Bronchial epithelial cell (primary cell): ENCODE results near the gene OTOP2. TPM values are rescaled to one million over a fixed set of nuclear protein-coding genes. Genes with fewer than 3 reads are reported as not detected.

Experiments
- DNase-seq: peaks from one replicate; pipeline ENCODE4 v3.0.0-alpha.2; 2010; ENCODE audit warnings: low read depth
- FAIRE-seq: peaks from 2 replicates; lab custom pipeline; 2011; peaks lifted over from hg19 to GRCh38; lab: Jason Lieb, UNC
- H3K27me3 ChIP-seq: 2 replicates; pipeline ENCODE4 v1.5.1; 2011; ENCODE audit warnings: low read length; ENCODE audit not compliant: control insufficient read depth, insufficient read depth
- H3K36me3 ChIP-seq: 2 replicates; pipeline ENCODE4 v1.5.1; 2011; ENCODE audit warnings: low read length; ENCODE audit not compliant: control insufficient read depth, insufficient read depth
- H3K4me3 ChIP-seq: 2 replicates; pipeline ENCODE4 v1.5.1; 2011; ENCODE audit warnings: mild to moderate bottlenecking, low read depth, low read length, control low read depth
- total RNA-seq: library from RNA; depleted of rRNA; stranded (reverse); fragments of >200 nt; gene quantifications from 2 replicates; pipeline ENCODE4 v1.2.1, GENCODE V29; 2014
- TF ChIP-seq, protein P1 (sequence below): IDR thresholded peaks from 2 replicates; pipeline ENCODE4 v1.5.1; 2011; ENCODE audit warnings: mild to moderate bottlenecking, moderate library complexity, low read length, control low read depth, inconsistent platforms; ENCODE audit not compliant: insufficient read depth, severe bottlenecking

OTOP2 gene
- total RNA-seq, 1 donor from 2014 or later: not detected

DNA sequence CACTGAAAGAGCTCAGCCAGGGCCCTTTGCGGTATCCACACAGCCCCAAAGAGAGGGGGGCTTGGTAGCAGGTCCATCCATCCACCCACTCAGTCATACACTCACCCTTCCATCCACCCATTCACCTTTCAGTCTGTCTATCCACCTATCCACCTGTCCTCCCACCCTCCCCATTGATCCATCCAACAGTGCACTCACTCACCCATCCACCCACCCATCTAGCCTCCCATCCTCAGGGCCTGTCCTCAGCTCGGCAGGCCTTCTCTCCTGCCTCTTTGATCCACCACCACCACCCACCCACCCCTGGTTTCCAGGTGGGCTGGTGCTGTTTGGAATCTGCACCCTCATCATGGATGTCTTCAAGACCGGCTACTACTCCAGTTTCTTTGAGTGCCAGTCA, 1.2 kb downstream of the OTOP2 start:
- Histone ChIP-seq H3K27me3 (peaks cover 17% of the 10 kb centered on the region), H3K4me3 (no peak overlapping the region), H3K36me3 (no peaks in the 10 kb centered on the region)
- DNase-seq (no peak), FAIRE-seq (no peak)
- TF ChIP-seq, protein P1, sequence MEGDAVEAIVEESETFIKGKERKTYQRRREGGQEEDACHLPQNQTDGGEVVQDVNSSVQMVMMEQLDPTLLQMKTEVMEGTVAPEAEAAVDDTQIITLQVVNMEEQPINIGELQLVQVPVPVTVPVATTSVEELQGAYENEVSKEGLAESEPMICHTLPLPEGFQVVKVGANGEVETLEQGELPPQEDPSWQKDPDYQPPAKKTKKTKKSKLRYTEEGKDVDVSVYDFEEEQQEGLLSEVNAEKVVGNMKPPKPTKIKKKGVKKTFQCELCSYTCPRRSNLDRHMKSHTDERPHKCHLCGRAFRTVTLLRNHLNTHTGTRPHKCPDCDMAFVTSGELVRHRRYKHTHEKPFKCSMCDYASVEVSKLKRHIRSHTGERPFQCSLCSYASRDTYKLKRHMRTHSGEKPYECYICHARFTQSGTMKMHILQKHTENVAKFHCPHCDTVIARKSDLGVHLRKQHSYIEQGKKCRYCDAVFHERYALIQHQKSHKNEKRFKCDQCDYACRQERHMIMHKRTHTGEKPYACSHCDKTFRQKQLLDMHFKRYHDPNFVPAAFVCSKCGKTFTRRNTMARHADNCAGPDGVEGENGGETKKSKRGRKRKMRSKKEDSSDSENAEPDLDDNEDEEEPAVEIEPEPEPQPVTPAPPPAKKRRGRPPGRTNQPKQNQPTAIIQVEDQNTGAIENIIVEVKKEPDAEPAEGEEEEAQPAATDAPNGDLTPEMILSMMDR: no peak

GRCh38 chr17:74928786-74929185, 4.7 kb downstream of the OTOP2 start:
- Histone ChIP-seq H3K27me3 (peaks cover 25% of the 10 kb centered on the region), H3K4me3 (no peak overlapping the region), H3K36me3 (no peaks in the 10 kb centered on the region)
- DNase-seq (no peak), FAIRE-seq (no peak)
- TF ChIP-seq, protein P1: no peak

DNA sequence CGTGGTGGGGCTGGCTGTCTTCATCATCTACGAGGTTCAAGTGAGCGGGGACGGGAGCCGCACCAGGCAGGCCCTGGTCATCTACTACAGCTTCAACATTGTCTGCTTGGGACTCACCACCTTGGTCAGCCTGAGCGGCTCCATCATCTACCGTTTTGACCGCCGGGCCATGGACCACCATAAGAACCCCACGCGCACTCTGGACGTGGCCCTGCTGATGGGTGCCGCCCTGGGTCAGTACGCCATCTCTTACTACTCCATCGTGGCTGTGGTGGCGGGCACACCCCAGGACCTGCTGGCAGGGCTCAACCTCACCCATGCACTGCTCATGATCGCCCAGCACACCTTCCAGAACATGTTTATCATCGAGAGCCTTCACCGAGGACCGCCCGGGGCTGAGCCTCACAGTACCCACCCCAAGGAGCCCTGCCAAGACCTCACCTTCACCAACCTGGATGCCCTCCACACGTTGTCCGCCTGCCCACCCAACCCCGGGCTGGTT, 6.5 kb downstream of the OTOP2 start:
- no peak for FAIRE-seq
- no peak overlapping the region for H3K4me3 ChIP-seq
- TF ChIP-seq, protein P1: no peak
- no peak for DNase-seq
- peaks cover 18% of the 10 kb centered on the region for H3K27me3 ChIP-seq
- no peaks in the 10 kb centered on the region for H3K36me3 ChIP-seq

DNA sequence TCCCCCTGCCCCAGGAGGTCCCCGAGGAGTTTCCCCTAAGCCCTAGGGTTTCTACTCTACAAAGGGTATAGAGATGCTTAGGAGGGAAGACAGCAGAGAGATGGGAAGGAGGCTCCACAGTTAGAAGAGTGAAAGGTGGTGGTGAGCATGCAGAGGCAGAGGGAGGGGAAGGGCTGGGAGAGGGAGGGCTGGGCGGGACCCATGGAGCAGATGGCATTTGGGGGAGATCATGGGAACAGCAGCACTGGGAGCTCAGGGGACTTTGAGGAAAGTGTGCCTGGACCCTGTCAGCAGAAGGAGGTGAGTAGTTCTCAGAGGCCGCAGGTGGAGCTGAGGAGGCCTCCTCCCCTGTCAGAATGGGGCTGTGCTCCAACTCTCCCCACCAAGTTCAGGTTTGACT, 11.0 kb downstream of the OTOP2 start:
- no peak overlapping the region for H3K4me3 ChIP-seq
- FAIRE-seq: no peak
- TF ChIP-seq, protein P1: no peak
- DNase-seq: no peak
- H3K27me3 ChIP-seq: peaks cover 38% of the 10 kb centered on the region
- H3K36me3 ChIP-seq: no peaks in the 10 kb centered on the region

DNA sequence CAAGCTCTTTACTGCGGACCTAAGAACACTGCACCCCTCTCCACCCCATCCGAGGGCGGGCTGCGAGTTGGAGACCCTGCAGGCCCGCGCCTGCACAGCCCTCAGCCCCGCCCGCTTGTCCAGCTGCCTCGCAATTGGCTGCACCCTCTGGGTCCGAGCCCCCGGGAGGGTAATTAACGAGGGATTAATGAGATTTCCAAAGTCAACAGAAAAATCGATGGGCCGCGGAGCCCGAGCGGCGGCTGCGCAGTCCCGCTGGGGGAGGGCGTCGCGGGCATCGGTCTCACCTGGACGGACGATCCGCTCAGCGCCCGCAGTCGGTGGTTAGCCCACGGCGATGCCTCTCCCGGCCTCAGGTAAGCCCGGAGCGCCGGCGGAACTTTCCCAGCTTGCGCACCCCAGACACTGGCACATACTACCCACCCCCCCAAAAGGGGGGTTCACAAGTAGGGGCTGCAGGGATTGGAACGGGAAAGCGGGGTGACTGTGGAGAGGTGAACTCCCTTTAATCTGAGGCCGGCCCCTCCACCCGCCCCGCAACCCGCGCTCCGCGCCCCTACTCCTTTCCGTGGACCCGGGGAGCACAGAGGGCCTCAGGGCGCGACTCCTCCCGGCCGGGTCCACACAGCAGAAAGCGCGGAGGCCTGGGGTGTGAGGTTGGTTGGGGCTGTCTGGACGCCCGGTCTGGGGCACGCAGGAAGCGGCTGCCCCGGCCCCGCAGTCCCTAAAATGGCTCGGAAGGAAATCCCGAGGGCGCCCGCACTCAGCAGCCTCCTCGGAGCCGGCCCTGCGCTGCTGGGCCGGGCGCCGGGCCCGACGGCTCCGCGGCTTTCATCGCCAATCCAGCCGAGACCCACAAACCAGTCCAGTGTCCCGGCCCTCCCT, 11.8 kb downstream of the OTOP2 start, which contains the start of gene OTOP3:
TSS of gene OTOP3 (plus strand) at position 314 of the 885 bp plus-strand sequence. CDS start at position 338, 24 bp downstream.
- Histone ChIP-seq H3K27me3 (peaks cover 38% of the 10 kb centered on the region), H3K36me3 (no peaks in the 10 kb centered on the region), H3K4me3 (no peak within 1 kb of the TSS)
- DNase-seq (no peak), FAIRE-seq (no peak)
- TF ChIP-seq, protein P1: no peak
